Neural cell (in vitro differentiated cells): Measurements from ENCODE around the gene C2CD4B.

Source experiments
- EP300 ChIP-seq: fragments of 450-650 bp; conservative IDR thresholded peaks from 2 replicates; pipeline ENCODE4 v1.6.1; 2014; ENCODE audit warnings: antibody characterized with exemption, mild to moderate bottlenecking, moderate library complexity; ENCODE audit not compliant: poor library complexity, severe bottlenecking
- EZH2 ChIP-seq: fragments of 200-600, 300-800 bp; shearing (Covaris generic), sonication (generic); IDR thresholded peaks from 2 replicates; pipeline ENCODE4 v1.6.1; 2014; ENCODE audit warnings: antibody characterized with exemption, low read length, borderline replicate concordance, mild to moderate bottlenecking; ENCODE audit not compliant: insufficient read depth, poor library complexity, severe bottlenecking
- MXI1 ChIP-seq: fragments of 450-650 bp; conservative IDR thresholded peaks from 2 replicates; pipeline ENCODE4 v1.6.1; 2014; ENCODE audit warnings: antibody characterized with exemption, mild to moderate bottlenecking; ENCODE audit not compliant: poor library complexity, severe bottlenecking
- POLR2AphosphoS5 ChIP-seq: IDR thresholded peaks from 2 replicates; pipeline ENCODE4 v1.6.1; 2012
- RAD21 ChIP-seq: fragments of 450-650 bp; conservative IDR thresholded peaks from 2 replicates; pipeline ENCODE4 v1.6.1; 2014; ENCODE audit warnings: antibody characterized with exemption, mild to moderate bottlenecking, moderate library complexity
- SMC3 ChIP-seq: fragments of 450-650 bp; conservative IDR thresholded peaks from 2 replicates; pipeline ENCODE4 v1.6.1; 2014; ENCODE audit warnings: antibody characterized with exemption, mild to moderate bottlenecking, moderate library complexity; ENCODE audit not compliant: poor library complexity
- TAF1 ChIP-seq: IDR thresholded peaks from 2 replicates; pipeline ENCODE4 v1.6.1; 2012; ENCODE audit warnings: low read depth
- TF ChIP-seq, protein P1 (sequence below): fragments of 450-650 bp; IDR thresholded peaks from 2 replicates; pipeline ENCODE4 v1.5.1; 2014; ENCODE audit warnings: antibody characterized with exemption, mild to moderate bottlenecking, moderate library complexity; ENCODE audit not compliant: poor library complexity, severe bottlenecking
- TF ChIP-seq, protein P2 (sequence below): IDR thresholded peaks from 2 replicates; pipeline ENCODE4 v1.6.1; 2012; ENCODE audit warnings: borderline replicate concordance

DNA sequence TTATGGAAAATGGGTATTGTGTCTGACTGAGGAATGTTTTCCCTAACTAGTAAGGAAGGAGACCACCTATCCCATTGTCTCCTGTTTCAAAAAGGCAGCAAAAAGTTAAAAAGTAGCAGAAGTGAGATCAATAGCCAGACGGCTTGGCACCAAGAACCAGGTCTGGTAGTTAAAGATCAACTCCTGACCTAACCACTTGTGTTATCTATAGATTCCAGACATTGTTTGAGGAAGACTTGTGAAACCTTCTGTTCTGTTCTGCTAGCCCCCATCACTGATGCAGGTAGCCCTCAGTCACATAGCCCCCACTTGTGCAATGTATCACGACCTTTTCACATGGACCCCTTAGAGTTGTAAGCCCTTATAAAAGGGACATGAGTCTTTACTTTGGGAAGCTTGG lies 46.3 kb upstream of the C2CD4B start:
- TF ChIP-seq, protein P1, sequence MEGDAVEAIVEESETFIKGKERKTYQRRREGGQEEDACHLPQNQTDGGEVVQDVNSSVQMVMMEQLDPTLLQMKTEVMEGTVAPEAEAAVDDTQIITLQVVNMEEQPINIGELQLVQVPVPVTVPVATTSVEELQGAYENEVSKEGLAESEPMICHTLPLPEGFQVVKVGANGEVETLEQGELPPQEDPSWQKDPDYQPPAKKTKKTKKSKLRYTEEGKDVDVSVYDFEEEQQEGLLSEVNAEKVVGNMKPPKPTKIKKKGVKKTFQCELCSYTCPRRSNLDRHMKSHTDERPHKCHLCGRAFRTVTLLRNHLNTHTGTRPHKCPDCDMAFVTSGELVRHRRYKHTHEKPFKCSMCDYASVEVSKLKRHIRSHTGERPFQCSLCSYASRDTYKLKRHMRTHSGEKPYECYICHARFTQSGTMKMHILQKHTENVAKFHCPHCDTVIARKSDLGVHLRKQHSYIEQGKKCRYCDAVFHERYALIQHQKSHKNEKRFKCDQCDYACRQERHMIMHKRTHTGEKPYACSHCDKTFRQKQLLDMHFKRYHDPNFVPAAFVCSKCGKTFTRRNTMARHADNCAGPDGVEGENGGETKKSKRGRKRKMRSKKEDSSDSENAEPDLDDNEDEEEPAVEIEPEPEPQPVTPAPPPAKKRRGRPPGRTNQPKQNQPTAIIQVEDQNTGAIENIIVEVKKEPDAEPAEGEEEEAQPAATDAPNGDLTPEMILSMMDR, result no peak
- TF ChIP-seq, protein P2, sequence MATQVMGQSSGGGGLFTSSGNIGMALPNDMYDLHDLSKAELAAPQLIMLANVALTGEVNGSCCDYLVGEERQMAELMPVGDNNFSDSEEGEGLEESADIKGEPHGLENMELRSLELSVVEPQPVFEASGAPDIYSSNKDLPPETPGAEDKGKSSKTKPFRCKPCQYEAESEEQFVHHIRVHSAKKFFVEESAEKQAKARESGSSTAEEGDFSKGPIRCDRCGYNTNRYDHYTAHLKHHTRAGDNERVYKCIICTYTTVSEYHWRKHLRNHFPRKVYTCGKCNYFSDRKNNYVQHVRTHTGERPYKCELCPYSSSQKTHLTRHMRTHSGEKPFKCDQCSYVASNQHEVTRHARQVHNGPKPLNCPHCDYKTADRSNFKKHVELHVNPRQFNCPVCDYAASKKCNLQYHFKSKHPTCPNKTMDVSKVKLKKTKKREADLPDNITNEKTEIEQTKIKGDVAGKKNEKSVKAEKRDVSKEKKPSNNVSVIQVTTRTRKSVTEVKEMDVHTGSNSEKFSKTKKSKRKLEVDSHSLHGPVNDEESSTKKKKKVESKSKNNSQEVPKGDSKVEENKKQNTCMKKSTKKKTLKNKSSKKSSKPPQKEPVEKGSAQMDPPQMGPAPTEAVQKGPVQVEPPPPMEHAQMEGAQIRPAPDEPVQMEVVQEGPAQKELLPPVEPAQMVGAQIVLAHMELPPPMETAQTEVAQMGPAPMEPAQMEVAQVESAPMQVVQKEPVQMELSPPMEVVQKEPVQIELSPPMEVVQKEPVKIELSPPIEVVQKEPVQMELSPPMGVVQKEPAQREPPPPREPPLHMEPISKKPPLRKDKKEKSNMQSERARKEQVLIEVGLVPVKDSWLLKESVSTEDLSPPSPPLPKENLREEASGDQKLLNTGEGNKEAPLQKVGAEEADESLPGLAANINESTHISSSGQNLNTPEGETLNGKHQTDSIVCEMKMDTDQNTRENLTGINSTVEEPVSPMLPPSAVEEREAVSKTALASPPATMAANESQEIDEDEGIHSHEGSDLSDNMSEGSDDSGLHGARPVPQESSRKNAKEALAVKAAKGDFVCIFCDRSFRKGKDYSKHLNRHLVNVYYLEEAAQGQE, result no peak
- TF ChIP-seq POLR2AphosphoS5, result no peak
- TF ChIP-seq EP300, result no peak
- TF ChIP-seq RAD21, result no peak
- no peak for TF ChIP-seq TAF1
- TF ChIP-seq SMC3, result no peak
- TF ChIP-seq EZH2, result no peak
- TF ChIP-seq MXI1, result no peak
